PFSK-1 (cell line): ENCODE measurements around the gene TLE4.

Experiments used
- POLR2AphosphoS5 ChIP-seq: IDR thresholded peaks from 2 replicates; pipeline ENCODE4 v1.6.1; 2012; ENCODE audit warnings: low read depth, mild to moderate bottlenecking, control low read depth, low read length, moderate library complexity
- SIN3A ChIP-seq: IDR thresholded peaks from 2 replicates; pipeline ENCODE4 v1.6.1; 2012; ENCODE audit warnings: mild to moderate bottlenecking, low read length, moderate library complexity, borderline replicate concordance; ENCODE audit not compliant: insufficient read depth

DNA sequence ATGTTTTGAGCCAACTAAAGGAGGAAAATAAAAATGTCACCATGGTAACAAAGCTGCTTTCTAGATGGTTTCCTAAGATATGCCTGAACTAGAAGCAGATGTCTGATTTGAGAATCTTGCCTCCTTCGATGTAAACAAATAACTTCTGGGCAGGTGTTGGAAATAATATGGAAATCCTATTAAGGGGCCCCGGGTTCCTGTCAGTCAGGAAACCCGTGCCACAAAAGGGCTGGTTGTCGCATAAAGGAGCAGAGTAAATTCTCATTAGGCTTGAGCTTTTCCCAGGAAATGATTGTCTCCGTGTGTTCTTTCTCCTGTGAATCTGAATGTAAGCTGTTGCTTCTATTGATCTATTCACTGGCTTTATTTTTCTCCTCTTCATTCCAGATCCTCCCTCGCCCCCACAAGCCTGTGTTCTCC is 90.8 kb downstream of the TLE4 start:
- TF ChIP-seq POLR2AphosphoS5: no peak
- no peak for TF ChIP-seq SIN3A
